Superior temporal gyrus (tissue), 1 donor: ENCODE results near the gene MRPS15.
"Not testable (repeated sequence)": the region's sequence is repeated elsewhere in the genome, so short reads cannot be mapped to it uniquely, and the experiment has no call there.

Experiments used
- DNase-seq: peaks from one replicate; pipeline ENCODE4 v3.0.0-alpha.2; 2016; ENCODE audit errors: extremely low spot score

Gene MRPS15

DNA sequence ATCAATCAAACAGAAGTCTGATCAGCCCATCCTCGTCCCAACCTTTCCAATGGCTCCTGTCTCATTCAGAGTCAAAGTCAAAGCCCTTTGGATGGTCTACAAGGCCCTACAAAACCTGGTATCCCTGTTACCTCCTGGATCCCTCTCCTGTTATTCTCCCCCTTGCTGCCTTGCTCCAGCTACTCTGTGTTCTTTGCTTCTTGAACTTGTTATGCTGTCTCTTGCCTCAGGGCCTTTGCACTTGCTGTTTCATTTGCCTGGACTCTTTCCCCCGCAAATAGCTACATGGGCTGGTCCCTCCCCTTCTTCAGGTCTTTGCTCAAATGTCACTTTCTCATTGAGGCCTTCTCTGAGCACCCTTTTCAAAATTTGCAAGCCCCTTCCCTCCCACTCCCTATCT, 19.9 kb upstream of the MRPS15 start:
- DNase-seq: no peak

DNA sequence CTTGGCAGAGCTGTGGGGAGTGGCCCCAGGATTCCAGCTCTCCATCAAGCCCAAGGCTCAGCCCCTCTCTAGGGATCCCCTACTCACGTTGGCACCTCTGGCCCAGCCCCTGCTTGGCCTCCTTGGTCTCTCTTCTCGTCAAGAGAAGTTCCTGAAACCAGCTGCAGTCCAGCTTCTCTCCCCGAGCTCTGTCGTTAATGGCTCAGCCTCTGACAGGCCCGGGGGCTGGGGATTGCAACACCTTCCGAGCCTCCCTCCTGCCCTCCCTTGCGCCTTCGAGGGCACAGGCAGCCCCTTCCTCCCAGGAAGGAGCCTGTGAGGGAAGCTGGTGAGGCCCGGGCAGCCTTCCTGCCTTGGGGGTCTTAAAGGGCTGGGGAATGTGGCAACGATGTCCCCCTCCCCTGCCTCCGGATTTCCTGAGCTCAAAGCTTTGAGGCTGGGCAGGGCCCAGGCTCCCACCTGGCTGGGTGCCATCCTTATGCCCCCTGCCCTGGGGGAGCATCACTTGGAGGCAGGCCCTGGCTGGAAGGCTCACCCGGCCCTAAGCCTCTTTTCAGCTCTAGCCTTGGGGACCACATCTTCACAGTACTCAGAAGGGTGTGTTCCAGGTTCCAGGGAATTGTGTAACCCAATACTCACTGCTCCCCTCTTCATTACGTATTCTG, 18.7 kb upstream of the MRPS15 start, which contains the start of gene CSF3R:
Gene CSF3R (minus strand): TSS at position 190 of the 665 bp plus-strand sequence. CDS start 3,417 bp downstream, outside the sequence.
- no peak for DNase-seq

DNA sequence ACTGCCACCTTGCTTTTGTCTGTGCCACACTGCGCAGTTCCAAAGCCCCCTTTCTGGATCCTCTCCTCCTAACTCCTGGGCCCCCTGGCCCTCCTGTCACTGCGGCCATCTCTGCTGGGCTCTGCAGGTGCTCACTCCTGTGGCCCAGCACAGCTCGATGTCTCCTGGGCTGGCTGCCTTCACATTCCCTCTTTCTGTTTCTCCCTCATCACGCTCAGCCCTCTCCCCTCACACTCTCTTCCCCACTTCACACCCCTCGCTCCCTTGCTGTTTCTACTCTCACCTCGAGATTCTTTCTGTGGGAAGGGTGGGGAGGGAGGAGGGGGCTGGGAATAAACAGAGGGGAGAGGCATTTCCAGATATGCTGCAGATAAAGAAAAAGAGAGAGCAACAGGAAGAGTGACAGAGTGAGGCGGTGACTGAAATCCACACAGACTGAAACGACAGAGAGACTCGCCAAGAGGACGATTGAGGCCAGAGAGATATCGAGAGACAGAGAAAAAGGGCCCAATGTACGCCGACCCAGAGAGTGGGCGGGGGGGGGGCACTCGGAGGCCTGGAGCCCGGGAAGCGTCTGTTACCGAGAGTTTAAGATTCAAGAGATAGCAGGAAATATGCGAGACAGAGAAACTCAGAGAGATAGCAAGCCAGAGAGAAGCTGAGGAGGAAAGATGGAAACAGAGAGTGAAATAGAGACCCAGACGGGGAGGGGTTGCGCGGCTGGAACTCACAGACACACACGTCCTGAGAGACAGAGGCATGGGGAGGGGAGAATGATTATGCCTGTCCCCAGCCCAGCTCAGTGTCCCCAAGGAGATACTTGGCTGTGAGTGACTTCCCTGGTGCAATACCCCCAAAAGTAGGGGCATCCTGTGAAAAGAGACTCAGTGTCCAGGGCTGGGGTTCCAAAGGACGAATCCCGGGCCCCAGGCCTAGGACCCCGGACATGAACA, 17.9 kb upstream of the MRPS15 start:
- DNase-seq: no peak

DNA sequence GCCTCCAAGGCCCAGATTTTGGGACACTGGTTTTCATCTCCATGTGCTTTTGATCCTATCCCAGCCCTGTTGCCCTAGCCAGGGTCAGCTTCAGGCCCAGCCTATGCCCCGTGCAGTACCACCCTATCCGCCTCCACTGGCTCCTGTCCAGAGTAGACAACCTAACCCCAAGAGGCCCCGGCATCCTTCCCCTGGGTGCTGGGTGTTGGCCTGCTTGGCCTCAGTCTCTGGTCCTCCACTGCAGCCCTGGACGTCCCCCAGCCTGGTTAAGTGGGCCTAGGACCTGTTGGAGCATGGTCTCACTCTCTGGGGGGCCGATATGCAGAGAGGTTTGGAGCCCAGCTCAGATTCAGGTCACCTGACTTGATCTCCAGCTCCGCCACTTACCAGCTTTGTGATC, 16.9 kb upstream of the MRPS15 start:
- DNase-seq: no peak

DNA sequence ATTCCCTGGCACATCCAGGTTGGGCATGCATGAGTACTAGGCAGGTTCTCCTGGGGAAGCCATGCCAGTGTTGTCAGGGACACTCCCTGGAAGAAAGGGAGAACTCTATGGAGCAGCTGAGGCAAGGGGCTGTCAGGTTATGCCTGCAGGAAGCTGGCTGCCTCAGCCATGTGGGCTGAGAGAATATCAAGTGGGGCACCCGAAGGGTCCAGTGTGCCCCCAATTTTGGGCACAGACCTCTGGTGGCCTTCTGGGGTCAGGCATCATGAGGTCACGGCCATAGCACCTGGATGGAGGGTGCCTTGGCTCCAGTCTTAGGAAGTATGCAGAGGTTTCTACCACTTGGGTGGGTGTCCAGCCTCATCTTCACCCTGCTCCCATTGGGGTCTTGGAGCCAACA, 16.0 kb upstream of the MRPS15 start:
- no peak for DNase-seq

DNA sequence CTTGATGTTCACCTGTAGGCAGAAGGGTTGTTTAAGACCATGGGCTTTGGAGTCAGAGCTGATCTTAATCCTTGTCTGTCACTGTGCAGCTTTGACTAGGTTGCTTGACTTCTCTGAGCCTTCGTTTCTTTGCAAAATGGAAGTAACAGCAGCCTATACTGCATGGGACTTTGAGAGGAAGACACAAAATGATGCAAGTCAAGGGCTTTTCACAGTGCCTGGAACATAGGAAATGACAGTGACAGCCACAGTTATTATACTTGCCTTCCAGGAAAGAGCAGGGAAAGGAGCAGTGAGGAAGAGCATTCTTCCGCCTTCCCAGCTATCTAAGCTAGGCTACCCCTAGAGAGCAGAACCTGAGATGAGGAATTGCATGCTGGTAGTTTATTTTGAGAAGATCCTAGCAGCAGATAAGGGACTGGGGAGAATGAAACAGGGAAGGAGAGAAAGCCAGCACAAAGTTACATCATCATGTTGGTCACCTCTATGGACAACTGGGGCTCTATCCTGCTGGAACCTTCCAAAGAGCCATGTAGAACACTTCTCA, 15.4 kb upstream of the MRPS15 start:
- DNase-seq: no peak

DNA sequence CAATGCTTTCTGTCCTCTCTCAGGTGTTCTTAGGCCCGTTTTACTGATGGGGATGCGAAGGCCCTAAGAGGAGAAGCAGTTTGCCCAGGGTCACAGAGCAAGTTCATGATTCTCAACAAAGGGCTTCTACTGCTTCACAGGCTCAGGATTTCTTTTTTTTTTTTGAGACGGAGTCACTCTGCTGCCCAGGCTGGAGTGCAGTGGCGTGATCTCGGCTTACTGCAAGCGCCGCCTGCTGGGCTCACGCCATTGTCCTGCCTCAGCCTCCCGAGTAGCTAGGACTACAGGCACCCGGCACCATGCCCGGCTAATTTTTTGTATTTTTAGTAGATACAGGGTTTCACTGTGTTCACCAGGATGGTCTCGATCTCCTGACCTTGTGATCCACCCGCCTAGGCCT, 13.4 kb upstream of the MRPS15 start:
- not testable (repeated sequence) for DNase-seq

DNA sequence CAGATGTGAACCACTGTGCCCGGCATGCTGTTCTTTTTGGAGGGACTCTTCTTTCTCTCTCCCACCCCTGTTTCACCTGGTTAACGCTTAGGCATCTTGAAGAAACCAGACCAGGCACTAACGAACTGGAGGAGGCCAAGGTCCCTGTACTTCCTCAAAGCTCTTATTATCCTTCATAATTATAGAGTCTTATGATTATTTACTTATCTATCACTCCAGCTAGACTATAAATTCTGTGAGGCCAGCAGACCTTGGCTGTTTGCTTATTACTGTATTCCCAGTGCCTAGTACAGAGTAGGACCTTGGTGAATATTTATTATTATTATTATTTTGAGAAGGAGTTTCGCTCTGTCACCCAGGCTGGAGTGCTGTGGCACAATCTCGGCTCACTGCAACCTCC, 12.8 kb upstream of the MRPS15 start:
- no peak for DNase-seq

DNA sequence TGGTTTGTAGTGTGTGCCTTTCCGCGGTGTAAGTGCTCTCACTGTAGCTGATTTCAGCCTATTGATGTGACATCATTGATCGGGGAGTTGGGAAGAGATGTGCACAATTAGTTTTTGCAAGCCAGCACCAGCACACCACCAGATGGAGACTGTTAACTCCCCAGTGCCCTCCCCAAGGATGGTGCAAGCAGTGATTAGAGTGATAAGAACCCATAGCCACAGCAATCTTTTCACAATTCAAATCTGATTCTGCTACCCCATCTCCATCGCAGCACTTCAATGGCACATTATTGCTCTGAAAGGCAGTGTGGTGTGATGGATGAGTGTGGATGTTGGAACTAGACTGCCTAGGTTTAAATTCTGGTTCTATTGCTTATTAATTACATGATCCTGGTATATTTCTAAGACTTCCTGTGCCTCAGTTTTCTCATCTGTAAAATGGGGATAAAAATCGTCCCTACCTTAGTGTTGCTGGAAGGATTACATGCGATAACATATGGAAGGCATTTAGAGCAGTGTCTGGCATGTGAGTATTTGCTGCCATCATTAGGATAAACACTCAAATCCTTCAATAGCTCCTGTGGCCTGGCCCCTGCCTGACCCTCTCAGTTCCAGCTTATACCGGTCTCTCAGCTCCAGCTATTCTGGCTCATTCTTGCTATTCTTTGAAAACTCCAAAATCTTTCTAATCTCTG, 11.9 kb upstream of the MRPS15 start:
- no peak for DNase-seq

DNA sequence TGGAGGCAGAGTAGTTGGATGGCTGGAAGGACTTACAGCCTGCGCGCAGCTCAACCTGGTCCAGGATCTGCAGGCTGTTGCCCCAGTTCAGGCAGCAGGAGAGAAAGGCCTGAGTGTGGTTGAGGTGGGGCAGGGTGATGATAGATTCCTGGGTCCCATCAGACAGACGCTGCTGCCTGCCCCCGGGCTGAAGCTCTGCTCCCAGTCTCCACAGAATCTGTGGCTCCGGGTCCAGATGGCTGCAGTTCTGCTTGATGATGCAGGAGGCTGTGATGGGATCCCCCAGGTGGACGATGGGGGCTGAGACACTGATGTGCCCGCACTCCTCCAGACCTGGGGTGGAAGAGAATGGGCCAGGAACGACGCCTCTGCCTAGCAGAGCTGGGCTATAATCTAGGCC, 11.2 kb upstream of the MRPS15 start:
- DNase-seq: no peak

DNA sequence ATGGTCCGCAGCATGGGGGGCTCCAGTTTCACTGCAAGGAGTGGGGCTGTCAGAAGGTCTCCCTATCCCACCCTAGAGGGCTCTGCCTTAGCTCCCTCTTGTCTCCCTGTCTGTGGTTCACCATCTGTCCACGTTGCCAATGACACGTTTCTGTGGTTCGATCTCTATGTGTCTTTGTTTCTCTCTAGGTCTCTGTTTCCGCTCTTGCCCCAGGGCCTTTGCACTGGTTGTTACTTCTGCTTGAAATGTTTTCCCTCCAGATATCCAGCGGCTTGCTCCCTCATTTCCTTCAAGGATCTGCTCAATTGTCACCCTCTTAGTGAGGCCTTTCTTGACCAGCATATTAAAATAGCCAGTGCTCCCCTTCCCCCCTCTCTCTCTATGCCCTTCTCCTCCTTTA, 8.5 kb upstream of the MRPS15 start:
- no peak for DNase-seq

DNA sequence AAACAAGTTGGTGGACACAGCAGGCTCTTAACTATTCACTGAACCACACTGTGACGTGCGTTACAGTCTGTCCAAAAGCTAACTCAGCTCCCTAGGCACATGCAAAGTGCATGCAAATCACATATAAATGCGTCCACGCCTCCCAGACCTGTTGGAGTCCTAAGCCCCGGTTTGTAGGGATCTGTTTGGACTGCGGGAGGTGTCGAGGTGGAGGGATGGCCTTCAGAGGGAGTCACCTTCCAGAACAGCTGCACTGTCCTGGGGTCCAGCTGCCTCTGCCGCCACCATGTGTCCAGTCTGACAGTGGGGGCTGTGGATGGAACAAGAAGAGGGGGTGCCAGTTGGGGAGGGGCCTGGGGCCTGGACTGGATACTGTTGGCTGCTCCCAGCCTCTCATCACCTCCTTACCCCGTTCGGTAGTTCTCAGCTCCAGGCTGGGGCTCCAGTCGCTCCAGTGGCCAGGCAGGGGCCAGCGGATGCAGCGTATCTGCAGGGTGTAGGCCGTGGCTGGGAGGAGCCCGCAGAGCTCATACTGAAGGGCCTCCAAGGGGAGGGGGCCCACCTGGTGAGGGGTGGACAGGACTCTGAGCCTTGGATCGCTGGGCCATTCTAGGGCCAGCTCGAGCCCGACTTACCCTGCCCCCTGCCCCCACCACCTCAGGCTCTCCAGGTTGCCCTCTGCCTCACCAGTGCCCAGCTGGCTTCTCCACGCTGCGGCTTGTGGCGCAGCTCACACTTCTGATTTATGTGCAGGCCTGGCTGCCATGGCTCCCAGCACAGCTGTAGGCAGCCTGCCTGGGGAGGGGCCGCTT, 7.9 kb upstream of the MRPS15 start:
- no peak for DNase-seq

DNA sequence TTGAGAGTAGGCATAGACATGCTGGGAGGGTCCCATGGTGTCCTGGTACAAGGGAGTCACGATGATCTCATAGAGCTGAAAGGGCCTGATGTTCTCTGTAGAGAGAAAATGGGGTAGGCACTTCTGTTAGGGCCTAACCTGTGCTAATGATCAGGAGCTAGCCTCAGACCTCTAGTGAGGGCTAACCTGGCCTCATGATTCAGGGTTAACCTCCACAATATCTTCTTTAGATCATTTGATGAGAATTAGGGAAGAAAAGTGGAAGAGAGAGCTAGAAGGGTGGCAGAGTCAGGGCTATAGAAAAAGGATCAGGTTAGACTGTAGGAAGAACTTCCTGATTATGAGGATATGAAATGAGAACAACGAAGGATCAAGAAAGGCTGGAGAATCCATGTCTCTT, 5.0 kb upstream of the MRPS15 start:
- no peak for DNase-seq

DNA sequence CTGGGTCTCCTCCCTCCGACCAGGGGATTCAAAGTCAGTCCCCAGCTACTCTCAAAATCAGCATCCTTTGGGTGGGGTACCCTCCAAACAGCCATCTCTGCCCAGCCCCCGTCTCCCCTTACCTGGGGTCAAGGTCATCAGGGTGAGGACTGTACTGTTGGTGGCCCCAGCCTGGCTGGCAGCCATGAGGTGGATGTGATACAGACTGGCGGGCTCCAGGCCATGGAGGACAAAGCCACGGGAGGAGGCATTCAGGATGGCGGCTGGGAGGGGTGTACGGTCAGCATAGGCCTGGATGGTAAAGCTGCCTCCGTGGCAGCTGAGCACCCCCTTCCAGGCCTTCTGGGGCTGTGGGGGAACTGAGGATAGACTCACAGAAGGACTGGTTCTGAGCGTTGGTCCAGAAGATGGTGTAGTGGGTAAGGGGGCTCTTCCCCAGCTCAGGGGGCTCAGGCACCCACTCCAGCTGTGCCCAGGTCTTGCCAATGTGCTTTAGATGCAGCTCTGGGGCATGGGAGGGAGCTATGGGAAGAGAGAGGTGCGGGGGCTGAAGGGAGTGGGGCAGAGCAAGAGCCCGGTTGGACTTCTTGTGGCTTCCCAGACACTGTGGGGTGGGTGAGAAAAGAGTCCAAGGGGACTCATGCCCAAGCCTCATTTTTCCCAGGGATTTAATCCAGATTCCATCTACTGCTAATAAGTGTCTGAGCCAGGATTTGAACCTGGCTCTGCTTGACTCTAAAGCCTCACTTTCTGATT, 3.7 kb upstream of the MRPS15 start:
- no peak for DNase-seq

DNA sequence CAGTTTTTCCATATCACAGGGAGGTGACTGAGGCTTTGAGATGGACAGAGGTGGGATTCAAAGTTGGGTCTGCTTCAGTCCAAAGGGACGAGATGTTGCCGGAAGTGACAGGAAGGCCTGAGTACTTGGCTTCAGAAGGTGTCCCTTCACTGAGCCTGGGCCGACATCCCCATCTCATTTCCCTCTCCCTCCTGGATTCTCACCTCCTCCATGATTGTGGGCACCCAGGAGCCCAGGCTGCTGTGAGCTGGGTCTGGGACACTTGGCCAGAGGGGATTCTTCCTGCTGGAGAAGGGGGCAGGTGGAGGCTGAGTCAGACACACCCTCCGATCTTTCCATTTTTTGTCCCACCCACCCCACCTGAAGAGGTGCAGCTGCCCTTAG, 2.8 kb upstream of the MRPS15 start:
- DNase-seq: no peak

DNA sequence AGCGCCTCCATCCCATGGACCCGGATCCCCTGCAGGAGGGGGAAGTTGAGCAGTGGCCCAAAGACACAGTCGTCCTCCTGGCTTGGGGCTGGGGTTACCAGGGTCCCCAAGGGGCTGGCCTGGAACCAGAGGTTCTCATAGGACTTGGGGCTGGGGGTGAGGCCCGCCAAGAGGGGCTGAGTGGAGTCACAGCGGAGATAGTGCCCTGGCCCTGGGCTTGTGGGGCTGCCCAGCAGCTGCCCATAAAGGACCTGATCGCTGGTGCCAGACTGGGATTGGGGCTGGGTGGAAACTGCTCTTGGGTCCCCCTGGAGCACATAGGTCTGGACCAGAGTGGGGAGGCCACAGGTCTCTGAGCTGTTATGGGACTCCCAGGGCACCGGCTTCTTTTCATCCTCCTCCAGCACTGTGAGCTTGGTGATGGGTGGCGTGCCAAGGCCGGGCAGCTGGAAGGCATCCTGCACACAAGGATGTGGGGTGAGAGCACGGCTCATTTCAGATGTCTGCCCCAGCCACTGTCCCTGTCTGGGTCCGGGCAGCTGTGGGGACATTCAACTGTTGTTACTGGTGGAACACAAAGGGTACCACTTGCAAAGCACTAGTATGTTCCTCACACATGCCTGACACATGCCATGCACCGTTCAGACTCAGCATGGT, 2.3 kb upstream of the MRPS15 start:
- DNase-seq: no peak

DNA sequence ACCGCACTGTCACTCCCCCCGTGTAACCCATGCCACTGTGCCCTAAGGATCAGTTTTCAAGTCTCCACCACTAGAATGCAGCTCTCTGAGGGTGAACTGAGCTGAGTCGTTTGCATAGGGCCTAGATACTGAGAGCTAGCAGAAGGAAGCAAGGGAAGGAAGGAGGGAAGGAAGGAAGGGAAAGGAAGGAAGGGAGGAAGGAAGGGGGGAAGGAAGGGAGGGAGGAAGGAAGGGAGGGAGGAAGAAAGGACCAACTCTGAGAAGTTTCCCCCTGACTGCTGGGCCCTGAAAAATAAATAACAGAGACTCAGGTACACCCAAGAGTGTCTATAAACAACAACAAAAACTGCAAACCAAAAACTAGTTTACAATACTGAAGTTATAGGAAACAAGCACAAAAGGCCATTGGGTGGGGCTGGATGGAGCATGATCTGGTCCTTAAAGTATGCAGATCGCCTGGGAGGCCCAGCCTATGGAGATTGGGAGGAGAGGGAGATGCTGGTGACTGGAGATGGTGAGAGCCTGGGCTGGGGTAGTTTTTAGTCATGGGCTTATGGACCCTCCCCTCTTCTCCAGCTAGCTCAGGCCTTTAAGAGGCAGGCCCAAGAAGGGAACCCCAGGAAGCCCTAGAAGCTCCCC, 1.7 kb upstream of the MRPS15 start:
- DNase-seq: no peak

DNA sequence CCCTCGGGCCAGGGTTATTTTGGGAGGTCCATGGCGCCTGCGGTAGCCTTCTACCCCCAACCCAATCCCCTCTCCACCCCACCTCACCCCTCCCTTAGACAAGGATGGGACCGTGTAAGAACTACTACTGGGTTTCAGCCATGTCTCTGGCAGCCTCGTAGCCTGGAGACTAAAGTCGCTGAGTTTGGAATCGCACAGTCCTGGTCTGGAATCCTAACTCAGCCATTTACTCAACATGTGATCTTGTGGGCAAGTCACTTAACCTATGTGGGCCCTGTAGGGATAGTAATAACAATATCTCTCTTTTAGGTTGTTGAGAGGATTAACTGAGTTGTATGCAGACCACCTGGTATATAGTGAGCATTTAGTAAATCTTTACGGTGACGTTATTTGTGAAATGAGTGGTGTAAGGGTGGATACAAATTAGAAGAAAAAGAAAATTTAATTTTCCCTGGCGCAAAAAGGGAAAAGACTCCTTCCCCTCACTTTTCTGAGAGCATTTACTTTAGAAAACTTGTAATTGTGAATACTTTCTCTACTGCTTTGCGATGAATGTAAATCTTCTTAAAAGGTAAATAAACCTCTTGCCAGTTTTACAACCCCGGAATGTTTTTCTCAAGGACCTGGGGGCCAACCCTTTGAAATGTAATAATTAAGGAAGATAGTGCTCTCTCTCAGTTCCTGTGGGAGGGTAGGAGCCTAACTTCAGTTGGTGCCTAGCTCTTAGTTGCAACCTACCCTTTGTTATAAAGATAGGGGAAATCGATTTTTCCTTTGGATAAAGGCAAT, 615 bp upstream of the MRPS15 start:
- peak; percentile 14 for DNase-seq

DNA sequence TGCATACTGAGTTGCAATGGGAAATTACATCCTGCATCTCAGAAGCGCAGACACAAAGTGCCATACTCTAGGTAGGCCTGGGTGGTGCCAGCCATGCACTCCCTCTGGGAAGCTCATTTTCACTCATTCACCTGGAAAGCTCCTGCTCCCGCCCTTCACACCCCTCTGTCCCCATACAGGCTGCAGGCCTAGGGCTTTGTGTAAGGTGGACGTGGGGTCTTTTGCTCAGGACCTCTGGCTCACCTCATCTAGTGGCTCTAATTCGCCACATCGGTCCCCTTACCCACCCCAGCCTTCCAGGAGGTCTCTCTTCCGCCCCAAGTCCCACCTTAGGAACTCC, 751 bp downstream of the MRPS15 start:
- DNase-seq: no peak
